HG03064 (cell line): ENCODE data around the gene KCNC3.

Experiments
- ATAC-seq: cut with Tn5 transposase; IDR thresholded peaks from one replicate; pipeline ENCODE4 v1.9.1; 2021; ENCODE audit warnings: low read depth; ENCODE audit not compliant: unreplicated experiment

KCNC3 gene

GRCh38 chr19:50312967-50313811 lies 16.0 kb downstream of the KCNC3 start:
- no peak for ATAC-seq

- ATAC-seq = no peak
These were observed 17.2 kb downstream of the KCNC3 start for GRCh38 chr19:50311723-50312635.

GRCh38 chr19:50310759-50311465 lies 18.3 kb downstream of the KCNC3 start:
- no peak for ATAC-seq

- no peak for ATAC-seq
These were observed 19.6 kb downstream of the KCNC3 start for GRCh38 chr19:50309396-50310125.

GRCh38 chr19:50308991-50309390 lies 20.2 kb downstream of the KCNC3 start:
- ATAC-seq = no peak

GRCh38 chr19:50303558-50303957 lies 25.6 kb downstream of the KCNC3 start:
- no peak for ATAC-seq

- no peak for ATAC-seq
These were observed 27.6 kb downstream of the KCNC3 start for GRCh38 chr19:50301607-50301971.

- ATAC-seq = no peak
These were observed 28.2 kb downstream of the KCNC3 start for GRCh38 chr19:50300814-50301606.

GRCh38 chr19:50300051-50300450 lies 29.1 kb downstream of the KCNC3 start:
- no peak for ATAC-seq

GRCh38 chr19:50293263-50294004 lies 35.7 kb downstream of the KCNC3 start:
- no peak for ATAC-seq

GRCh38 chr19:50292216-50292827 lies 36.9 kb downstream of the KCNC3 start:
- ATAC-seq = no peak

GRCh38 chr19:50290775-50291174 lies 38.4 kb downstream of the KCNC3 start:
- no peak for ATAC-seq

GRCh38 chr19:50290011-50290410 lies 39.2 kb downstream of the KCNC3 start:
- ATAC-seq = no peak

GRCh38 chr19:50288954-50289353 lies 40.2 kb downstream of the KCNC3 start:
- no peak for ATAC-seq

GRCh38 chr19:50287331-50287730 lies 41.8 kb downstream of the KCNC3 start:
- no peak for ATAC-seq

- ATAC-seq = no peak
These were observed 42.7 kb downstream of the KCNC3 start for GRCh38 chr19:50286443-50286842.

- no peak for ATAC-seq
These were observed 43.3 kb downstream of the KCNC3 start for GRCh38 chr19:50285833-50286232.

GRCh38 chr19:50281491-50281890 lies 47.7 kb downstream of the KCNC3 start:
- no peak for ATAC-seq
